WTC11 (cell line): ENCODE results near the gene ORC3.

Source experiments
- ZNF138 ChIP-seq: sonication (generic); formaldehyde crosslinking; conservative IDR thresholded peaks from 2 replicates; pipeline ENCODE4 v1.8.1; 2022; ENCODE audit warnings: mild to moderate bottlenecking, moderate library complexity, missing genetic modification reagents
- TF ChIP-seq, protein P1 (sequence below): fragments of 200-600 bp; IDR thresholded peaks from 2 replicates; pipeline ENCODE4 v1.8.0; 2022; ENCODE audit warnings: antibody characterized with exemption
- TF ChIP-seq, protein P2 (sequence below): sonication (generic); formaldehyde crosslinking; IDR thresholded peaks from 2 replicates; pipeline ENCODE4 v1.8.1; 2023; ENCODE audit warnings: mild to moderate bottlenecking, missing genetic modification reagents, borderline replicate concordance

DNA sequence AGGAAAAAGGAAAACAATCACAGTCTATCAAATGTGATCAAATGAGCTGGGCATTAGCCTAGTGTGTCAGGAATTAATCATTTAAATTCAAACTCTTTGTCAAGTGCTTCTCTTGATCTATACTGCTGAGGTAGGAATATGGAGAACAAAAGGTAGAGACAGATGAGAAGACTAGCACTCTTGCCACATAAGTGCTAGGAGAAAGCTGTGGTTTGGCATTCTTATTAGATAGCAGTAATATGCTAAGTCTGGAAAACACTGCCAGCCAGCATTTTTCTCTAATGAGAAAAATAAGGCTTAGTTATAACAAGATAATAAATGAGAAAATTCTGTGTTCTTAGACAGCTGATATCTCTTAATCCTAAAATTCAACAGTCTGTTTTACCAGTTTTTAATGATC is 38.9 kb downstream of the ORC3 start:
- TF ChIP-seq ZNF138 (CRISPR knock-in tag) = no peak
- TF ChIP-seq, protein P1, sequence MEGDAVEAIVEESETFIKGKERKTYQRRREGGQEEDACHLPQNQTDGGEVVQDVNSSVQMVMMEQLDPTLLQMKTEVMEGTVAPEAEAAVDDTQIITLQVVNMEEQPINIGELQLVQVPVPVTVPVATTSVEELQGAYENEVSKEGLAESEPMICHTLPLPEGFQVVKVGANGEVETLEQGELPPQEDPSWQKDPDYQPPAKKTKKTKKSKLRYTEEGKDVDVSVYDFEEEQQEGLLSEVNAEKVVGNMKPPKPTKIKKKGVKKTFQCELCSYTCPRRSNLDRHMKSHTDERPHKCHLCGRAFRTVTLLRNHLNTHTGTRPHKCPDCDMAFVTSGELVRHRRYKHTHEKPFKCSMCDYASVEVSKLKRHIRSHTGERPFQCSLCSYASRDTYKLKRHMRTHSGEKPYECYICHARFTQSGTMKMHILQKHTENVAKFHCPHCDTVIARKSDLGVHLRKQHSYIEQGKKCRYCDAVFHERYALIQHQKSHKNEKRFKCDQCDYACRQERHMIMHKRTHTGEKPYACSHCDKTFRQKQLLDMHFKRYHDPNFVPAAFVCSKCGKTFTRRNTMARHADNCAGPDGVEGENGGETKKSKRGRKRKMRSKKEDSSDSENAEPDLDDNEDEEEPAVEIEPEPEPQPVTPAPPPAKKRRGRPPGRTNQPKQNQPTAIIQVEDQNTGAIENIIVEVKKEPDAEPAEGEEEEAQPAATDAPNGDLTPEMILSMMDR = no peak
- TF ChIP-seq, protein P2, sequence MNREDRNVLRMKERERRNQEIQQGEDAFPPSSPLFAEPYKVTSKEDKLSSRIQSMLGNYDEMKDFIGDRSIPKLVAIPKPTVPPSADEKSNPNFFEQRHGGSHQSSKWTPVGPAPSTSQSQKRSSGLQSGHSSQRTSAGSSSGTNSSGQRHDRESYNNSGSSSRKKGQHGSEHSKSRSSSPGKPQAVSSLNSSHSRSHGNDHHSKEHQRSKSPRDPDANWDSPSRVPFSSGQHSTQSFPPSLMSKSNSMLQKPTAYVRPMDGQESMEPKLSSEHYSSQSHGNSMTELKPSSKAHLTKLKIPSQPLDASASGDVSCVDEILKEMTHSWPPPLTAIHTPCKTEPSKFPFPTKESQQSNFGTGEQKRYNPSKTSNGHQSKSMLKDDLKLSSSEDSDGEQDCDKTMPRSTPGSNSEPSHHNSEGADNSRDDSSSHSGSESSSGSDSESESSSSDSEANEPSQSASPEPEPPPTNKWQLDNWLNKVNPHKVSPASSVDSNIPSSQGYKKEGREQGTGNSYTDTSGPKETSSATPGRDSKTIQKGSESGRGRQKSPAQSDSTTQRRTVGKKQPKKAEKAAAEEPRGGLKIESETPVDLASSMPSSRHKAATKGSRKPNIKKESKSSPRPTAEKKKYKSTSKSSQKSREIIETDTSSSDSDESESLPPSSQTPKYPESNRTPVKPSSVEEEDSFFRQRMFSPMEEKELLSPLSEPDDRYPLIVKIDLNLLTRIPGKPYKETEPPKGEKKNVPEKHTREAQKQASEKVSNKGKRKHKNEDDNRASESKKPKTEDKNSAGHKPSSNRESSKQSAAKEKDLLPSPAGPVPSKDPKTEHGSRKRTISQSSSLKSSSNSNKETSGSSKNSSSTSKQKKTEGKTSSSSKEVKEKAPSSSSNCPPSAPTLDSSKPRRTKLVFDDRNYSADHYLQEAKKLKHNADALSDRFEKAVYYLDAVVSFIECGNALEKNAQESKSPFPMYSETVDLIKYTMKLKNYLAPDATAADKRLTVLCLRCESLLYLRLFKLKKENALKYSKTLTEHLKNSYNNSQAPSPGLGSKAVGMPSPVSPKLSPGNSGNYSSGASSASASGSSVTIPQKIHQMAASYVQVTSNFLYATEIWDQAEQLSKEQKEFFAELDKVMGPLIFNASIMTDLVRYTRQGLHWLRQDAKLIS (CRISPR knock-in tag) = no peak
